Measurements from ENCODE around the gene KRTAP3-1.
"Not testable (repeated sequence)": the region's sequence is repeated elsewhere in the genome, so short reads cannot be mapped to it uniquely, and the experiment has no call there.

Gene KRTAP3-1

DNA sequence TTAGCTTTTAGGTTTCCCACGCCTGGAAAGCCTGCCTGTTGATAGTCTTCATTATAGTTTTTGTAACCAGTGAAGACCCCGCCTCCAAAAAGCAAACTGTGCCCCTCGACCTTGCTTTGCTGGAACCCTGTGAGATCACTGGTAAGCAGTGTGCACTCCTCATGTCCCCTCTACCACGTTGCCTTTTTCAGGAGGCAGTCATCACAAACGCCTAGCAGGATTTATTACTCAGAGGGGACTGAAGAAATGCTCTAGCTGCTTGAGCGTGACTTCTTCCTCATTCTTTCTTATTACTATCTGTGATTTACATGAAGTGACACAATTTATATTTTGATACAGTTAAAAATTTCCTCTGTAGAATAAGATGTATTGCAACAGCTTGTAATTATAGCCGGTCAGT is 6.5 kb upstream of the KRTAP3-1 start:
- DNase-seq, result no peak

DNA sequence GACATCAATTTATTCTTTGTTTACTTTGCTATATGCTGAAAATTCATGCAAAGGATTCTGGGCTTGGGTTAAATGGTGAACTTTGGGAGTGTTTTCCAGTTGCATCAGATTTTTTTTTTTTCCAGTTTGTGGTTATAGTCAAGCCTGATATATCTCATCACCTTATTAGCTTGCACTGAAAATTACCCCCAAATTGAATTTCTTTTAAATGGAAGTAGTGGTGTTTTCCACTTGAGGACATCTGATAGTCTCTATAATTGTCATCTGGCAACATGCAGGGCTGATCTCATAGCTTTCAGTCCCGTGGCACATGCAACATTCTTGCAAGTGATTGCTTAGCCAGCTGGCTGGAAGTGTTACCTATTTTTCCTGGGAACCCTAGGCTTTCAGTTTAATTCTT is 4.7 kb upstream of the KRTAP3-1 start:
- DNase-seq, result peak; percentile 69

DNA sequence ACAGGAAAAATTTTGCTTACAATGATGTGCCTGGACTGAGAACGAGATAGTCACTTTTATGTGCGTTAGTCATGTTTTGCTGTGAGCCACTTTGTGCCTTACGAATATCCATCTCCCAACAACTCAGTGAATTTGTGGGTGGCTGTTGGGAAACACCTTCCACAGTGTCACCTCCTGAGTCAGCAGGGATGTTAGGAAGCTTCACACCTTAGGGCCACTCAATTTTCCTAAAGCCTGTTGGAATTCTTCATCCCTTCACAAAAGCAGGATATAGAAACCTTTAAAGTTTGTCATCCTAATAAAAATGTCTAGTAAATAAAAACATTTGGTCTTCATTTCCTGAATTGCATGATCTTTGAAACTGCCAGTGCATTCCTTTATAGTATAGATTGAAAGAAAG is 4.3 kb upstream of the KRTAP3-1 start:
- no peak for DNase-seq

DNA sequence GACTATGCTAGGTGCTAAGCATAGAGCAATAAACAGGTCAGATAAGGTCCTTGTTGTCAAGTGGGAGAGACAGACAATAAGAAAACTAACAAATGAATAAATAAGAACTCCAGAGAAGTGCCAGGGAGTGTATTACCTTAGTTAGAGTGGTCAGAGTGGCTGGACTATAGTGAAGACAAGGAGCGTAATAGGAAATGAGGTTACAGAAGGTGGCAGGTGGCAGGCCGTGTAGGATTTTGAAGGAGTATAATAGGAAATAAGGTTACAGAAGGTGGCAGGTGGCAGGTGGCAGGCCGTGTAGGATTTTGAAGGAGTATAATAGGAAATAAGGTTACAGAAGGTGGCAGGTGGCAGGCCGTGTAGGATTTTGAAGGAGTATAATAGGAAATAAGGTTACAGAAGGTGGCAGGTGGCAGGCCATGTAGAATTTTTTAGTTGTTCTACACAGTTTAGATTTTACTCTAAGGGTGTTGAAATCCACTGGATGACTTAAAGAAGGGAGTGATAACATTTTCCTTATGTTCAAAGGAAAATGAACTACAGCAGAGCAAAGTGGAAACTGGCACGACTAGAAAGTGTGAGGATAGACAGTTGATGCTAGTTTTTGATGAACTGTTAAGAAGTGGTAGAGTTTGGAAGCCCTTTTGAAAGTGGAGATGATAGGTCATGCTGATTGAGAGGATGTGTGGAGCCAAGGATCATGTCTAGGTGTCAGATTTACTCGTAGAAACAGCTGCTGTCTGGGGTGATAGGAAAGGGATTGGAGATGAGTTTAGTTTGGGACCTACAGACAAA is 3.6 kb upstream of the KRTAP3-1 start:
- DNase-seq, result no peak

DNA sequence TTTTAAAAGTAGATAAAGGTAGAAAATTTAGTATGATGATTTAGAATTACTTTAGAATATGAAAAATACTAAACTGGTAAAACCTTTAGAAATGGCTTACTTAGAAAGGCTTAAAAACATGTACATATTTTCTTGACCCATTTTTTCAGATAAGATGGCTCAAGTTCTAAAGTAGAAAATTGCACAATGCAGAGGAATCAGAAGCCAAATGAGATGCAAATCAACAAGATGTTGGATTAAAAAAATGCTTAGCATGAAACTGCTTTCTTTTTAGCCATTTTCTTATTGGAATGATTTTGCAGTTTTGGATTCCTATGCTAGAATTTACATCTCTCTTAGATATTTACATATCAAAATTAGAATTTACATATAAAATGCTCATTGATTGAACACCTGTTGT is 1.5 kb upstream of the KRTAP3-1 start:
- no peak for DNase-seq

DNA sequence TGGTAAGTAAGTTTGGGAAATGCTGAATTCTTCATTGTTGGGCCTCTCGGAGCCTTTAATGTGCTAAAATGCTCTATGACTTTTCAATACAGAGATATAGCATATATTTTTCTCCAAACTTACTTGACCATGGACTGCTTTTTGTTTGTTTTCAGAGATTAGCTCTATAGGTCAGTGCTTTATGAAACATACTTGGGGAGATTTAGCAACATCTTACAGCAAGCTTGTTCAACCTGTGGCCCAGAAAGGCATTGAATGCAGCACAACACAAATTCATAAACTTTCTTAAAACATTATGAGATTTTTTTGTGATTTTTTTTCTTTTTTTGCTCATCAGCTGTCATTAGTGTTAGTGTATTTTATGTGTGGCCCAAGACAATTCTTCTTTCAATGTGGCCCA is 1.0 kb upstream of the KRTAP3-1 start:
- DNase-seq, result no peak

DNA sequence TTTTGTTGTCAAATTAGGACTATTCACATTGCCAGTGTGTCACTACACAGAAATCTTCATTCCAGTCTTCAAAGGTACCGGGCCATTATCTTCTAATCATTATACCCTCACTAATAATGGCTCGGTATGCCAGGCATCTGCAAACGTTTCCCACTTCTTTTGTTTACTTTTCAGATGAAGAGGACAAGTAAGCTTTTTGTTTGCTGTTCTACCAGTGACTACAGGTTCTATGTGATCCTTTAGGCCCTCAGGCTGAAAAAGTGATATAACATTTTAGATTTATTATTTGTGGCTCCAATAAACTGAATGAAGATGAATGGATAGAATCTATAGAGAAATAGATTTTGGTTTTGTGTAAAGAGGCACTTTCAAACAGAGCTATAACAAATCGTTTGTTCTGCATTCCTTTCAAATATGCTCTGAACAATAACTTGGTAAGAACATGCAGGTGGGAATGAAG is 403 bp upstream of the KRTAP3-1 start:
- no peak for DNase-seq

DNA sequence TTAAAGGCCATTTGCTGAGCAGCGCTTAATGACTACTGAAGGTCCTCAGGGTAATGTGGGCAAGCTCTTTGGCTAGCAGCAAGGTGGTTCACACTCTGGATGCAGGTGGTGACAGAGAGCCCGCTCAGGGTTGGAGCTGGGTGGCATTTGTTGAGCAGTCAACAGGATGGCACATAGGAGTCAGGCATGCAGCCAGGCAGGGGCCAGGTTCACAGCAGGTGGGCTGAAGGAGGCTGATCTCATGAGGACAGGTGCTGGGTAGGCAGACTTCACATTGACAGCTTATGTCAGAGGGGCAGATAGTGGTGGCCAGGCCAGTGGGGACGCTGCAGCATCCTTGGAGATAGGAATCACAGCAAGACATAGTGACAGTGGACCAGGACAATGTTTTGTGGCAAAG is 4.5 kb downstream of the KRTAP3-1 start:
- no peak for DNase-seq

DNA sequence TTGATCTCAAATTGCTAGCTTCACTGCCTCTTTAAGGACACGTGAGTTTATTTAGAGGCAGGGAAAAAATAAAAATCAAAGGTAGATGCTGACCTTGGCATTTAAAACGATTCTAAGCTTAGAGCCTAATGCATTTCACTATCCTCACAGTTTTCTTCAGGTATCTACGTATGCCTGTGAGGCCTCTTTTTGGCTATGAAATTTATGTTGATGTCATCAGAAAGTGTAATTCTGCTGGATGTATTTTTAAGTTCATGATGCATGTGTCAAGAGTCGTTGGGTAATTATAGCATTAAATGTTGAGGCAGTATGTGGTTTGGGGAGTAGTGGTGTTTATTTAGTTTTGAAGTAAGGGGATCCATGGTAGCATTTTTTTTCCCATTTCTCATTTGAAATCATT is 5.0 kb downstream of the KRTAP3-1 start:
- no peak for DNase-seq

DNA sequence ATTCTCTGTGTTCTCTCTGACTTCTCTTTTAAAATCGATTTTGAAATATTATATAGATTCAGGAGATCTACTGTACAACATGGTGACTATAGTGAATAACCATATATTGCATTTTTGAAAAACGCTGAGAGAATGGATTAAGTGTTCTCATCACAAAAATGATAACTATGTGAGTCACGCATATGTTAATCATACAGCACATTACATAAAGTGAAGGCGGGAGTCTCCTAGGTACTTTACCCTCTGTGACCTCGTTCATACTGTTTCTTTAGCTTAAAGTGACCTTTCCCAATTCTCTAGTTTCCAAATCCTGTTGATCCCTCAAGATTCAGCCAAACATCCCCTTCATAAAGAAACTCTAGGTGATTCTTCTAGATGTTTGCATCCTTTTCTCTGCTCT is 6.1 kb downstream of the KRTAP3-1 start:
- DNase-seq, result peak; percentile 35

DNA sequence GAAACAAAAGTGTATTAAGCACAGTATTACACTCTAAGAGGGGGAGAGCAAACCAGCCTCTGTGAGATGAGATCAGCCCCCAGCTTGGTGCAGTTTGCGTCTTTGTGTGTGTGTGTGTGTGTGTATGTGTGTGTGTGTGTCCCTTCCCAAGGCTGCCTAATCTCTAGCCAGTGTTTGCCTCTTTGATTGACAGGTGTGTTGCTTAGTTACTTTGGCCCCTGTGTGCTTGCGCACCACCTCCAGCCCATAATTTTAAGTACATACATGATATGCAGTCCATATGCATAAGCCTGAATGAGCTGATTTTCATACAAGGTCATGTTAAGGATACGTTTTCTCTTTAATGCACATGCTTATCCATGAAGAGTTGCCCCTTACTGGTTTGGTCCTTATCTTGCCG is 7.1 kb downstream of the KRTAP3-1 start:
- no peak for DNase-seq

DNA sequence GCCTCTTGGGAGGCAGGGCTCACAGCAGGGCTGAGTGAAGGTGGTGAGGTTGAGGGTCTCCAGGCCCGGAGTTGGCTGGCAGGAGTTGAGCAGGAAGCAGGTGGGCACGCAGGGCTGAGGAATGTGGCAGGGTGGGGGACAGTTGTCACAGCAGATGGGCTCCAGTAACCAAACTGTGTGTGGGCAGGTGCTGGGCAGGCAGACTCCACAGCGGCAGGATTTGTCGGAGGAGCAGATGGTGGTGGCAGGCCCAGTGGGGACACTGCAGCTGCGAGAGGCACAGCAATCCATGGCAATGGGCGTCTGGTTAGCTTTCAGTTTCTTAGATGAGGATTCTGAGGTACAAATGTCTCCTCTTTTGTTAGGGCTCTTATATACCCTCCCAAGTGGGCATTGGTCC is 9.4 kb downstream of the KRTAP3-1 start, which contains the start of gene KRTAP3-2:
Gene KRTAP3-2, minus strand, starts transcription at position 344 of the 400 bp plus-strand sequence. Its CDS starts 53 bp downstream, at position 291.
- not testable (repeated sequence) for DNase-seq

DNA sequence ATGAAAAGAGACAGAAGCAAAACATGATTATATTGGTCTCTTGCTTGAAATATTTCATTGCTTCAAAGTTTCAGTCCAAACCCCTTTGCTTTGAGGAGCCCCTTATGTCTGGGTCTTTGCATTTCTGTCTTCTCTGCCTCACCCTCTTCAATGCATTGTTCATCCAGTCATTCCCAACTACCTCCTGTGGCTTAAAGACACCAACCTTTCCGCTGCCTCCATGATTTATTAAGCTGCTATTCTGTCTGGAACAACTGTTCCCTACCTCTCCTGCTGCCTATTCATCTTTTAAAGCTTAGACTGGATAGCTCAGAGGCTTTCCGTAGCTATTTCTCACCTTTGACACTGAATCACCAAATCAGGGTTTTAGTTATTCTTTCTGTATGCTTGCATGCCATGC is 11.6 kb downstream of the KRTAP3-1 start:
- no peak for DNase-seq

DNA sequence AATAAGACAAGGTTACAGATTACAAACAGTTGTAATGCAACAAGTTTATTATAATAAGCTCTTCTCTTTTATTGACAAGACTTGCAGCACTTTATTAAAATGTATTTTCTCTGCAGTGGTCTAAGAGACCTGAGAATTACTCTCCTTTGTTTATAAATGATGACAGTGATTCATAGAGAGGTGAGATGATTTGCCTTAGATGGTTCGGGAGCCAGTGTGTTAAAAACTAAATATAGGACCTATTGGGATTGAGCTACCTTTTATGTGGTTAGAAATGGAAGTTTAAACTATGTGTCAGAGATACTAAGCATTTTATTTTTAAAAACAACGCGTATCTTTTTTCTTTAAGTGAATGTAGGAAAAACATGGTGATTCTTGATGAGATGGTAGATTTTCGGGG is 12.1 kb downstream of the KRTAP3-1 start:
- no peak for DNase-seq

DNA sequence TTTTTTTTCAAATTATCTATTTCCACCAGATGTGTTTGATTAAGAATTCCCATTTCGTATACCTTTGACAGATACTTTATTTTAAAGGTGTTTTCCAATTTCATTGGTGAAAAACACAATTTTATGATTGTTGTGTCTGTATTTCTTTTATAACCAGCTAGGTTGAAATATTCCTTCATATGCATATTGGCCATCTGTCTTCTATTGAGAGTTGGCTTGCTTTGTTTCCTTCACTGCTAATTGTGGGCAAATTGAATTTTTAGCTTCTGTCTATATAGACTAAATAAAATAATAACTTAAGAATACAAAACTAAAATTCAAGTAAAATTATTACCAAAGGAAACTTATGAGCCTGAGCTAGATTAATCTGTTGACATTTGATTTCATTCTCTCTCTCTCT is 13.8 kb downstream of the KRTAP3-1 start:
- DNase-seq, result no peak

DNA sequence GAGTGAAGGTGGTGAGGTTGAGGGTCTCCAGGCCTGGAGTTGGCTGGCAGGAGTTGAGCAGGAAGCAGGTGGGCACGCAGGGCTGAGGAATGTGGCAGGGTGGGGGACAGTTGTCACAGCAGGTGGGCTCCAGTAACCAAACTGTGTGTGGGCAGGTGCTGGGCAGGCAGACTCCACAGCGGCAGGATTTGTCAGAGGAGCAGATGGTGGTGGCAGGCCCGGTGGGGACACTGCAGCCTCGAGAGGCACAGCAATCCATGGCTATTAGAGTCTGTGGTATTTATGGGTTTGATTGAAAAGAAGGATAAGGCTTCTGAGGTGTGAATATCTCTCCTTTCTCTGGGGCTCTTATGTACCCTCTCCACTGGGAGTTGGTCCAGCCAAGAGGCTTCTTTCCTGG is 15.1 kb downstream of the KRTAP3-1 start, which contains the start of gene KRTAP3-3:
Gene KRTAP3-3, minus strand, starts transcription at position 326 of the 400 bp plus-strand sequence. Its CDS starts 67 bp downstream, at position 259.
- DNase-seq, result no peak

DNA sequence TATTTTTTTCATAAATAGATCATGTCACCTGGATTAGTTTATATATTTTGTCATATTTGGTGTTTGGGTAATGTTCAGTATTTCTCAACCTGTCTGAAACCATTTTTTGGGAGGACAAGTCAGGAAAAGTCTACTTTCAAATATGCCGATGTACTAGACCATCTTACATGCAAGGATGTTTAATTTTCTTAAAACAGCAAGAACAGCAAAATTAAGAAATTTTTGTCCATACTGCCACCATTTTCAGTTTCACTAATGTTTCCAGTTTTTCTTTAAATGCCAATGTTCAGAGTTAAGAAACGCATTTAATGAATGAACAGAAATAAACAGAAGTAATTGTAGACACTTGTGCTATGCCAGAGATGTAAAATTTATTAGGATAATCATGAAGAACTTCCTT is 15.8 kb downstream of the KRTAP3-1 start:
- no peak for DNase-seq

DNA sequence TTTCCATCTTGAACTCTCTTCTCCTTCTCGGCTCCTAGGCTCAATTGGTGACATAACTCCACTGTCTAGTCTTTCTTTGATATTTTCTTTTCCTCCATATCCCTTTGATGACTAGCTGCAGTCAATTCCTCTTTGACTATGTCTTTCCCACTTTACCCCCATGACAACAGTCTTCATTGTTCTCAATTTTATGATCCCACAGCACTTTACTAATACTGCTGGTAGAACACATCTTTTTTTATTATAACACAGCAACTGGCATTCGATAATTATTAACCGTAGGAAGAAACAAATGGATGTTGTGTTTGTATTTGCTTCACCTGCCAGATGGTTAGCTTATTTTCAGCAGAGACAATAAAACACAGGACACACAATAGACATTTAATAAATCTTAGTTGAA is 16.3 kb downstream of the KRTAP3-1 start:
- DNase-seq, result no peak

DNA sequence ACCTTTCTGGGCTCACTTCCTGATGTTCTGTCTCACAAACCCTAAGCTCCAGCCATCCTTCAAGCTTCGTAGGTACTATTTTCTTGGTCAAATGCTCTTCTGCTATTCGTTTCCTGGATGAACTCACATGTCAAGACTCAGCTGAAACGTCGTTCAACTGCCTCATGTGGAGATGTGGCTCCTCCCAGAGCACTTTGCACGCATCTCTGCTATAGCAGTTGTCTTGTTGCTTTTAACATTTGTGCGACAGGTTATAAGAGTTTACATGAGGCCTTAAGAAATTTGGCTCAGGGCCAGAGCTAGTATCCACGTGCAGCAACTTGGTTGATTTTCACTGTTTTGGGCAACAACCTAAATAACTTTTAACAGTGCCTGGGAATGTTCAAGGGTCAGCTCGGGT is 22.0 kb downstream of the KRTAP3-1 start:
- no peak for DNase-seq

DNA sequence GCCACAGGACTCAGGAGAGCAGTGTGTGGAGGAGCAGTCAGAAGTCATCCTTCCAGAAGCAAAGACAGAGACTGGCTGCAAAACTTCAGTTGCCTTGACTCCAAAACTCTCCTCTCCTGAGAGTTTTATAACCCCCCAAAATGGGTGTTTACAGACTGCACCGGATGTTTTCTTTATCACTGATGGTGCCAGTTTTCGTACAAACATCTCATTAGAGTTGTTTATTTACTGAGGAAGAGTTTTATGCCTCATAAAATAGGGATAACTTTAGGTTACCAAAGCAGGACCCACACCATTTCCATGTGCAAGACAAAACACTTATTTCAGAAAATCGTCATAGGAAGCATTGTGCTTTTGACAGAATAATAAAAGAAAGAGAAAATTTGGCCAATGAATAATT is 24.7 kb downstream of the KRTAP3-1 start, which contains the start of gene KRT40:
Gene KRT40, minus strand, starts transcription at position 101 of the 400 bp plus-strand sequence. Its CDS starts 53 bp downstream, at position 48.
- no peak for DNase-seq

DNA sequence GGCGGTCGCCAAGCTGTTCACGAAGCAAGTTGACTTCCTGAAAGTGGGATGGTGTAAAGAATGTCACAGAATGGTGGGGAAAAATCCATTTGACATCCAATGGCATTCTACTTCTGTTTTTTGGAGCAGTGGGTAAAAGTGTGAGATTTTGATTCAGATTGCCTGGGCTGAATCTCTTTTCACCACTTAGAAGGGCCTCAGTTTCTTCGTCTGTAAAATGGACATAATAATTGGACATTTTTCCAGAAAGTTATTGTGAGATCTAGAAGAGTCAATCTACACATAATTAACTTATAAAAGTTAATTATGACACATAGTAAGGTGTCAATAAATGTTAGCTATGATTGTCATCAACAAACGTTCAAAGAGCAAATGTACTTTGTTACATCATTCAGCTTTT is 27.8 kb downstream of the KRTAP3-1 start:
- no peak for DNase-seq

DNA sequence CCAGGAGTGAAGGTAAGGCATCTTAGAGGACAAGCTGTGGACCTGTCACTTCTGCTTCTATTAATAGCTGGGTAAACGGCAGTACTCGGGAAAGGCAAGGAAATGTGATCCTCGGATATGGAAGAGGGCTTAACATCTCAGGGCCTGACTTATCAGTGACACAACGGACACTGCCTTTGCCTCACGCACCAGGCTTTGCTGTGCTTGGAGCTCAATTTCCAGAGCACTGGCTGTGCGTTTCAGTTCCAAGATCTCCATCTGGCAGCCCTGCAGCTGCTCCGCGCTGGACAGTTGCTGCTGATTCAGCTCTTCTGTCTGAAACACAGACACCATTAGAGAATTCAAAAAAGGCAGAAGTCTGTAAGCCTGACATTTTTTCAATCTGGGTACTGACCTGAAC is 28.3 kb downstream of the KRTAP3-1 start:
- peak; percentile 39 for DNase-seq

DNA sequence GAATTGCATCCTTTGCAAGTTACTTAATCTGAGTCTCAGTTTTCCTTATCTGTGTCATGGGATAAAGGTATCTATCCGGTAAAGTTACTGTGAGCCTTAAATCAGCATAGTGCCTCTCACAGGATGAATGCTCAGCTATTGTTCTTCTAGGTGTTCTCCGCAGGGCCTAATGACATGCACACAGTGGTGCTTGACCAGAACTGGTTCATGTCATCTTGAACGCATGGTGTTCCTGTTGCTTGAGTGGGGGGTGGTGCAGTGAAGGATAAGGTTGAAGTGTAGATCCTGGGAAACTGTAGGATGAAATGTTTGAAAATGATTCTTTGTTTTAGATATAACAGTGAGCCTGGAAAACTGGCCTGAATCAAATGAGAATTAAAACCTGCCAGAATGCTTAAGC is 28.8 kb downstream of the KRTAP3-1 start:
- DNase-seq, result no peak

DNA sequence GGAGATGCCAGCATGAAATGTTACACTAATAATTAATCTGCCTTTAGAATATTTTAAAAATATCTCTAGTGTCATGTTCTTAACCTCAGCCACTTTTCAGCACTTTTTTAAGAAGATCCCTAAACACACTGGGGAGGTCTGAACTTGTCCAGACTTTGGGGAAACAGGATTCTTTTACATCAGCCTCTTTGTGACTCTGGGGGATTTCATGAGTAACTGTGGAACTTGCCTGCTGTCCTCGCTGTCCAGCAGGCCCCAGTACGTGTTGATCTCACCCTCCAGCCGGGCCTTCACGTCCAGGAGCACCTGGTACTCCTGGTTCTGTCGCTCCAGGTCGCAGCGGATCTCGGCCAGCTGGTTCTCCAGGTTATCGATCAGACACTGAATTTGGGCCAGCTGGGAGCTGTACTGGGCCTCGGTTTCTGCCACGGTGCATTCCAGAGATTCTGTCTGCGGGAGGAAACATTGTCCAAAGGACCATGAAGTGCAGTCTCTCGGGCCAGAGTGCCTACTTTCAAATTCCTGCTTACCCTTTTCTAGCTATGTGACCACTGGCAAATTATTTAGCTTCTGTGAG is 30.3 kb downstream of the KRTAP3-1 start:
- peak; percentile 34 for DNase-seq

Data from fibroblast of skin of scalp (primary cell).